Ovary (tissue), 9 donors: ENCODE results near the gene HOOK2. TPM values are rescaled to one million over a fixed set of nuclear protein-coding genes. Genes with fewer than 3 reads are reported as not detected.
"Not testable (repeated sequence)": the region's sequence is repeated elsewhere in the genome, so short reads cannot be mapped to it uniquely, and the experiment has no call there.

Source experiments
- DNase-seq, 5 donors: peaks; one replicate each; pipeline ENCODE4 v3.0.0-alpha.2; 2019 to 2020
- H3K27ac ChIP-seq, 2 donors: fragments of 200-600 bp; one replicate each; pipeline versions ENCODE4 v1.5.1 to v1.8.0; 2019 to 2022
- H3K27me3 ChIP-seq: fragments of 200-600 bp; one replicate; pipeline ENCODE4 v1.8.0; 2022
- H3K36me3 ChIP-seq: fragments of 200-600 bp; sonication (generic); one replicate; pipeline ENCODE4 v1.5.1; 2019
- H3K4me1 ChIP-seq: one replicate; pipeline ENCODE4 v1.8.1; 2013; ENCODE audit warnings: mild to moderate bottlenecking, moderate library complexity; ENCODE audit not compliant: insufficient read depth
- H3K4me3 ChIP-seq: fragments of 200-600 bp; sonication (generic); one replicate; pipeline ENCODE4 v1.5.1; 2017
- H3K9me3 ChIP-seq, 2 donors: fragments of 200-600 bp in 1 of 2; sonication (generic) in 1 of 2; one replicate each; pipeline versions ENCODE4 v1.5.1 to v1.8.1; 2013 to 2019; ENCODE audit warnings: mild to moderate bottlenecking in 1 of 2, moderate library complexity in 1 of 2
- EP300 ChIP-seq: sonication (generic); formaldehyde crosslinking; IDR thresholded peaks from one replicate; pipeline ENCODE4 v1.6.1; 2017; ENCODE audit warnings: antibody characterized with exemption
- POLR2A ChIP-seq: fragments of 450-650 bp; IDR thresholded peaks from one replicate; pipeline ENCODE4 v1.6.1; 2017; ENCODE audit warnings: antibody characterized with exemption, mild to moderate bottlenecking, moderate library complexity
- WGBS, 3 donors: extraction: QIAGEN DNeasy Blood & Tissue Kit in 1 of 3; methylation state at CpG; one replicate each; pipeline versions ENCODE4 v1.1.5 to v1.1.7; 2013 to 2017; 5-methylcytosine and 5-hydroxymethylcytosine counted together
- intact Hi-C, 4 donors: fragments of 100-400 bp; cut with DNase I; formaldehyde crosslinking; loops; one replicate each; pipeline versions ENCODE4 v1.11.0 to v1.15.1; 2022 to 2023
- microRNA-seq, 3 donors: library from miRNA; unstranded; fragments of <30 nt; microRNA quantifications; one replicate each; pipeline versions ENCODE4 to v1.2.0, GENCODE V29; 2019 to 2020
- polyA plus RNA-seq, 2 donors: library from polyadenylated mRNA; stranded (reverse); fragments of 200-250 nt in 1 of 2; fragments of 350-450 nt in 1 of 2; fragmentation: Illumina TruSeq in 1 of 2; extraction: RNeasy Lipid Tissue Mini Kit (QIAGEN cat#74804) in 1 of 2; gene quantifications; one replicate each; pipeline ENCODE4 v1.2.3, GENCODE V29; 2013 to 2014
- small RNA-seq: library from RNA; depleted of rRNA; stranded (forward); fragments of <200 nt; gene quantifications from one replicate; pipeline ENCODE3, GENCODE V24; 2016
- total RNA-seq, 7 donors: library from RNA; depleted of rRNA in 2 of 7; stranded (reverse); fragments of >200 nt in 2 of 7; fragmentation: NEBNext Ultra II Directional in 3 of 7; extraction: Animal tissue kit (Norgen Biotek cat#: 25700) in 3 of 7; gene quantifications; one replicate each; pipeline versions ENCODE4 v1.1.0 to v1.2.4, GENCODE V29; 2016 to 2023
- TF ChIP-seq, protein P1 (sequence below), 3 donors: fragments of 450-650 bp in 2 of 3; fragments of 200-600 bp in 1 of 3; IDR thresholded peaks; one replicate each; pipeline versions ENCODE4 v1.5.1 to v1.8.0; 2016 to 2022; ENCODE audit warnings: antibody characterized with exemption in 3 of 3, mild to moderate bottlenecking in 1 of 3
- donor health status: DM: no; HTN: no; CAD: no; lungs with moderate emphysema.
- donor health status: DM: no; HTN: no; CAD: no.
- donor health status: Bipolar disorder and iron deficiency.
- donor health status: DM: yes; HTN: yes; CAD: no.
- donor health status: DM: no; HTN: no; CAD: no.
- donor health status: DM: yes; HTN: yes; CAD: no.

The HOOK2 gene
- total and polyA plus RNA-seq, 9 donors = 12.2 to 52.2 (median 27.9) TPM

- Histone ChIP-seq H3K4me1 (peaks cover under 1% of the 10 kb centered on the region), H3K27me3 (no peaks in the 10 kb centered on the region), H3K9me3 (no peaks in the 10 kb centered on the region), H3K27ac (no peak overlapping the region), H3K4me3 (no peak overlapping the region), H3K36me3 (no peaks in the 10 kb centered on the region)
- DNase-seq = no peak
- WGBS, 3 donors = 82 to 86% (median 84%) methylated on average over 15 of the region's 15 CpGs
- intact Hi-C loops = no loop called here
- TF ChIP-seq EP300 = no peak
- TF ChIP-seq, protein P1, sequence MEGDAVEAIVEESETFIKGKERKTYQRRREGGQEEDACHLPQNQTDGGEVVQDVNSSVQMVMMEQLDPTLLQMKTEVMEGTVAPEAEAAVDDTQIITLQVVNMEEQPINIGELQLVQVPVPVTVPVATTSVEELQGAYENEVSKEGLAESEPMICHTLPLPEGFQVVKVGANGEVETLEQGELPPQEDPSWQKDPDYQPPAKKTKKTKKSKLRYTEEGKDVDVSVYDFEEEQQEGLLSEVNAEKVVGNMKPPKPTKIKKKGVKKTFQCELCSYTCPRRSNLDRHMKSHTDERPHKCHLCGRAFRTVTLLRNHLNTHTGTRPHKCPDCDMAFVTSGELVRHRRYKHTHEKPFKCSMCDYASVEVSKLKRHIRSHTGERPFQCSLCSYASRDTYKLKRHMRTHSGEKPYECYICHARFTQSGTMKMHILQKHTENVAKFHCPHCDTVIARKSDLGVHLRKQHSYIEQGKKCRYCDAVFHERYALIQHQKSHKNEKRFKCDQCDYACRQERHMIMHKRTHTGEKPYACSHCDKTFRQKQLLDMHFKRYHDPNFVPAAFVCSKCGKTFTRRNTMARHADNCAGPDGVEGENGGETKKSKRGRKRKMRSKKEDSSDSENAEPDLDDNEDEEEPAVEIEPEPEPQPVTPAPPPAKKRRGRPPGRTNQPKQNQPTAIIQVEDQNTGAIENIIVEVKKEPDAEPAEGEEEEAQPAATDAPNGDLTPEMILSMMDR (IDR thresholded peaks at IDR 0.05) = no peak
- TF ChIP-seq POLR2A = no peak
Measured at GRCh38 chr19:12715102-12715501, 60.2 kb downstream of the HOOK2 start.

DNA sequence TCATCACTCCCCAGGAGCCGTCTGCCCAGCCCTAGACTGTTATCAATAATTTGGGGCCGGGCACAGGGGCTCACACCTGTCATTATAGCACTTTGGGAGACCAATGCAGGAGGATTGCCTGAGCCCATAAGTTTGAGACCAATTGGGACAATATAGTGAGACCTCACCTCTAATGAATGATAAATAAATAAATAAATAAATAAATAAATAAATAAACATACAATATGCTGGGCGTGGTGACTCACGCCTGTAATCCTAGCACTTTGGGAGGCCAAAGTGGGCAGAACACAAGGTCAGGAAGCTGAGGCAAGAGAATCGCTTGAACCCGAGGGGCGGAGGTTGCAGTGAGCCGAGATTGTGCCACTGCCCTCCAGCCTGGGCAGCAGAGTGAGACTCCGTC, 62.0 kb downstream of the HOOK2 start:
- H3K36me3 ChIP-seq, H3K27ac ChIP-seq, DNase-seq, H3K9me3 ChIP-seq, H3K27me3 ChIP-seq, H3K4me1 ChIP-seq, intact Hi-C loops, H3K4me3 ChIP-seq: not testable (repeated sequence)
- WGBS, 3 donors = 91 to 95% (median 92%) methylated on average over 9 of the region's 9 CpGs

Small RNA genes within 50 kb of the gene (microRNA-seq; reads per million reads assigned to microRNA genes)
- 0 reads per million in 3 donors for gene MIR5684

Small RNA genes within 50 kb of the gene (small RNA-seq; reads per million reads assigned to genes)
- not detected for gene MIR5684

Other genes with a start within 250 kb of the HOOK2 start
- 10 to 100 TPM in 6 of 7 donors, 1 to 10 TPM in 1; 7.9 to 23.2 (median 16.6) TPM for gene ZNF564, start 224.1 kb downstream of the HOOK2 start, total RNA-seq
- gene ZNF564, start 224.1 kb downstream of the HOOK2 start, polyA plus RNA-seq = 1 to 10 TPM; 7.2 to 8.8 TPM
- 10 to 100 TPM in 1 of 7 donors, 1 to 10 TPM in 6; 5.3 to 12.5 (median 7.2) TPM for gene ZNF490, start 164.7 kb downstream of the HOOK2 start, total RNA-seq
- 1 to 10 TPM in 1 of 2 donors, under 1 TPM in 1; 0.98 to 3.7 TPM for gene ZNF490, start 164.7 kb downstream of the HOOK2 start, polyA plus RNA-seq
- 10 to 100 TPM; 16.4 to 44.3 (median 35.2) TPM for gene ZNF791, start 164.6 kb downstream of the HOOK2 start, total RNA-seq
- 10 to 100 TPM; 13.6 to 21.7 TPM for gene ZNF791, start 164.6 kb downstream of the HOOK2 start, polyA plus RNA-seq
- 10 to 100 TPM; 17.8 to 63.7 (median 49.8) TPM for gene MAN2B1, start 108.8 kb downstream of the HOOK2 start, total RNA-seq
- 10 to 100 TPM; 23.5 to 35.0 TPM for gene MAN2B1, start 108.8 kb downstream of the HOOK2 start, polyA plus RNA-seq
- gene WDR83, start 108.7 kb downstream of the HOOK2 start, total RNA-seq = 10 to 100 TPM; 10.5 to 15.1 (median 11.9) TPM
- 10 to 100 TPM in 1 of 2 donors, 1 to 10 TPM in 1; 2.8 to 16.3 TPM for gene WDR83, start 108.7 kb downstream of the HOOK2 start, polyA plus RNA-seq
- 100 to 1,000 TPM in 1 of 7 donors, 10 to 100 TPM in 6; 63.7 to 147 (median 89.7) TPM for gene DHPS, start 93.7 kb downstream of the HOOK2 start, total RNA-seq
- 10 to 100 TPM; 72.8 to 92.7 TPM for gene DHPS, start 93.7 kb downstream of the HOOK2 start, polyA plus RNA-seq
- gene GNG14, start 87.6 kb downstream of the HOOK2 start, total RNA-seq = not detected
- gene GNG14, start 87.6 kb downstream of the HOOK2 start, polyA plus RNA-seq = not detected
- gene FBXW9, start 78.9 kb downstream of the HOOK2 start, total RNA-seq = 10 to 100 TPM in 1 of 7 donors, 1 to 10 TPM in 6; 3.5 to 14.8 (median 5.2) TPM
- gene FBXW9, start 78.9 kb downstream of the HOOK2 start, polyA plus RNA-seq = 1 to 10 TPM in 1 of 2 donors, under 1 TPM in 1; 0.37 to 6.8 TPM
- 100 to 1,000 TPM in 2 of 7 donors, 10 to 100 TPM in 5; 42.1 to 109 (median 89.9) TPM for gene TNPO2, start 51.6 kb downstream of the HOOK2 start, total RNA-seq
- 10 to 100 TPM; 41.5 to 51.6 TPM for gene TNPO2, start 51.6 kb downstream of the HOOK2 start, polyA plus RNA-seq
- gene TRIR, start 40.9 kb downstream of the HOOK2 start, total RNA-seq = 100 to 1,000 TPM; 134 to 476 (median 186) TPM
- gene TRIR, start 40.9 kb downstream of the HOOK2 start, polyA plus RNA-seq = 100 to 1,000 TPM; 243 to 288 TPM
- 10 to 100 TPM; 26.2 to 59.0 (median 47.7) TPM for gene GET3, start 38.1 kb downstream of the HOOK2 start, total RNA-seq
- 10 to 100 TPM; 42.6 to 68.1 TPM for gene GET3, start 38.1 kb downstream of the HOOK2 start, polyA plus RNA-seq
- not detected for gene BEST2, start 23.8 kb downstream of the HOOK2 start, total RNA-seq
- not detected for gene BEST2, start 23.8 kb downstream of the HOOK2 start, polyA plus RNA-seq
- gene JUNB, start 15.9 kb upstream of the HOOK2 start, total RNA-seq = 1,000 to 10,000 TPM in 2 of 7 donors, 100 to 1,000 TPM in 5; 154 to 3,039 (median 413) TPM
- 100 to 1,000 TPM in 1 of 2 donors, 1 to 10 TPM in 1; 6.8 to 570 TPM for gene JUNB, start 15.9 kb upstream of the HOOK2 start, polyA plus RNA-seq
- gene PRDX2, start 26.2 kb upstream of the HOOK2 start, total RNA-seq = 100 to 1,000 TPM; 191 to 321 (median 263) TPM
- gene PRDX2, start 26.2 kb upstream of the HOOK2 start, polyA plus RNA-seq = 100 to 1,000 TPM in 1 of 2 donors, 10 to 100 TPM in 1; 98.3 to 237 TPM
- gene THSD8, start 26.5 kb upstream of the HOOK2 start, total RNA-seq = 1 to 10 TPM in 5 of 7 donors, under 1 TPM in 1, not detected in 1; 0.71 to 5.4 (median 2.6) TPM
- 1 to 10 TPM; 1.4 to 7.2 TPM for gene THSD8, start 26.5 kb upstream of the HOOK2 start, polyA plus RNA-seq
- gene RNASEH2A, start 31.0 kb upstream of the HOOK2 start, total RNA-seq = 10 to 100 TPM in 1 of 7 donors, 1 to 10 TPM in 6; 1.2 to 12.2 (median 7.7) TPM
- 1 to 10 TPM; 1.6 to 8.0 TPM for gene RNASEH2A, start 31.0 kb upstream of the HOOK2 start, polyA plus RNA-seq
- gene RTBDN, start 59.0 kb upstream of the HOOK2 start, total RNA-seq = not detected
- gene RTBDN, start 59.0 kb upstream of the HOOK2 start, polyA plus RNA-seq = not detected
- 1 to 10 TPM in 4 of 7 donors, under 1 TPM in 3; 0.25 to 1.4 (median 1.1) TPM for gene MAST1, start 63.0 kb upstream of the HOOK2 start, total RNA-seq
- 1 to 10 TPM in 1 of 2 donors, under 1 TPM in 1; 0.40 to 2.4 TPM for gene MAST1, start 63.0 kb upstream of the HOOK2 start, polyA plus RNA-seq
- 10 to 100 TPM; 20.9 to 35.8 (median 26.5) TPM for gene DNASE2, start 105.9 kb upstream of the HOOK2 start, total RNA-seq
- gene DNASE2, start 105.9 kb upstream of the HOOK2 start, polyA plus RNA-seq = 10 to 100 TPM; 43.1 to 54.2 TPM
- gene KLF1, start 111.6 kb upstream of the HOOK2 start, total RNA-seq = under 1 TPM in 1 of 7 donors, not detected in 6; 0.13 TPM
- not detected for gene KLF1, start 111.6 kb upstream of the HOOK2 start, polyA plus RNA-seq
- 10 to 100 TPM; 17.7 to 36.3 (median 28.4) TPM for gene GCDH, start 115.6 kb upstream of the HOOK2 start, total RNA-seq
- 10 to 100 TPM; 11.9 to 35.3 TPM for gene GCDH, start 115.6 kb upstream of the HOOK2 start, polyA plus RNA-seq
- 1 to 10 TPM in 1 of 7 donors, under 1 TPM in 4, not detected in 2; 0.23 to 1.6 (median 0.56) TPM for gene SYCE2, start 143.7 kb upstream of the HOOK2 start, total RNA-seq
- gene SYCE2, start 143.7 kb upstream of the HOOK2 start, polyA plus RNA-seq = under 1 TPM; 0.17 to 0.20 TPM
- 10 to 100 TPM; 21.9 to 50.2 (median 43.9) TPM for gene FARSA, start 158.2 kb upstream of the HOOK2 start, total RNA-seq
- 10 to 100 TPM in 1 of 2 donors, 1 to 10 TPM in 1; 8.0 to 25.1 TPM for gene FARSA, start 158.2 kb upstream of the HOOK2 start, polyA plus RNA-seq
- 100 to 1,000 TPM; 211 to 803 (median 450) TPM for gene CALR, start 163.1 kb upstream of the HOOK2 start, total RNA-seq
- gene CALR, start 163.1 kb upstream of the HOOK2 start, polyA plus RNA-seq = 1,000 to 10,000 TPM in 1 of 2 donors, 100 to 1,000 TPM in 1; 279 to 1,094 TPM
- gene RAD23A, start 170.3 kb upstream of the HOOK2 start, total RNA-seq = 10 to 100 TPM; 61.2 to 94.0 (median 93.7) TPM
- gene RAD23A, start 170.3 kb upstream of the HOOK2 start, polyA plus RNA-seq = 10 to 100 TPM; 75.8 to 77.2 TPM
- gene GADD45GIP1, start 181.7 kb upstream of the HOOK2 start, total RNA-seq = 10 to 100 TPM; 15.7 to 57.7 (median 19.1) TPM
- gene GADD45GIP1, start 181.7 kb upstream of the HOOK2 start, polyA plus RNA-seq = 10 to 100 TPM in 1 of 2 donors, 1 to 10 TPM in 1; 1.8 to 25.6 TPM
- under 1 TPM in 2 of 7 donors, not detected in 5; 0.11 to 0.15 TPM for gene DAND5, start 194.0 kb upstream of the HOOK2 start, total RNA-seq
- not detected for gene DAND5, start 194.0 kb upstream of the HOOK2 start, polyA plus RNA-seq
- gene NFIX, start 219.9 kb upstream of the HOOK2 start, total RNA-seq = 100 to 1,000 TPM in 5 of 7 donors, 10 to 100 TPM in 2; 30.3 to 256 (median 223) TPM
- gene NFIX, start 219.9 kb upstream of the HOOK2 start, polyA plus RNA-seq = 10 to 100 TPM; 76.9 to 82.2 TPM